Vagina (tissue), 2 donors: ENCODE measurements around the gene RAD51D. TPM values are rescaled to one million over a fixed set of nuclear protein-coding genes. Genes with fewer than 3 reads are reported as not detected.

Experiments used
- DNase-seq, 2 donors: peaks; one replicate each; pipeline ENCODE4 v3.0.0-alpha.2; 2017; ENCODE audit errors: extremely low spot score in 2 of 2
- H3K27ac ChIP-seq: fragments of 200-600 bp; sonication (generic); one replicate; pipeline ENCODE4 v1.5.1; 2019
- H3K27me3 ChIP-seq: fragments of 200-600 bp; sonication (generic); one replicate; pipeline ENCODE4 v1.5.1; 2019
- H3K36me3 ChIP-seq, 2 donors: fragments of 200-600 bp; sonication (generic); one replicate each; pipeline ENCODE4 v1.5.1; 2017 to 2019
- H3K4me1 ChIP-seq: fragments of 200-600 bp; sonication (generic); one replicate; pipeline ENCODE4 v1.5.1; 2019
- H3K4me3 ChIP-seq, 2 donors: fragments of 200-600 bp; sonication (generic); 1 replicate in 1 of 2; 2 replicates in 1 of 2; pipeline ENCODE4 v1.5.1; 2016 to 2019
- H3K9me3 ChIP-seq: fragments of 200-600 bp; sonication (generic); one replicate; pipeline ENCODE4 v1.5.1; 2019
- CTCF ChIP-seq, 3 experiments: fragments of 450-650 bp in 2 of 3; fragments of 200-600 bp in 1 of 3; sonication (generic) in 1 of 3; IDR thresholded peaks; one replicate each; pipeline ENCODE4 v1.5.1; 2017 to 2019; ENCODE audit warnings: antibody characterized with exemption in 3 of 3, mild to moderate bottlenecking in 2 of 3, moderate library complexity in 2 of 3
- POLR2A ChIP-seq, 2 donors: fragments of 450-650 bp; IDR thresholded peaks; one replicate each; pipeline ENCODE4 v1.6.1; 2017; ENCODE audit warnings: antibody characterized with exemption in 2 of 2, mild to moderate bottlenecking in 2 of 2, moderate library complexity in 2 of 2
- POLR2AphosphoS5 ChIP-seq, 2 donors: sonication (generic); formaldehyde crosslinking; IDR thresholded peaks; one replicate each; pipeline ENCODE4 v1.9.0; 2017; ENCODE audit warnings: antibody characterized with exemption in 2 of 2, mild to moderate bottlenecking in 2 of 2, low read depth in 1 of 2; ENCODE audit not compliant: insufficient read depth in 1 of 2
- intact Hi-C: fragments of 100-400 bp; cut with DNase I; formaldehyde crosslinking; loops from one replicate; pipeline ENCODE4 v1.15.1; 2023
- total RNA-seq: library from RNA; depleted of rRNA; stranded (reverse); fragments of >200 nt; gene quantifications from one replicate; pipeline ENCODE4 v1.2.3, GENCODE V29; 2016

The RAD51D gene
- total RNA-seq, 1 donor from 2014 or later = 5.2 TPM

GRCh38 chr17:35065880-35066279 is 53.8 kb downstream of the RAD51D start:
- TF ChIP-seq CTCF (IDR thresholded peaks at IDR 0.05) (no peak), POLR2A (IDR thresholded peaks at IDR 0.05) (no peak), POLR2AphosphoS5 (IDR thresholded peaks at IDR 0.05; ENCODE audit: insufficient read depth in 1 of 2, low read depth in 1 of 2) (no peak)
- Histone ChIP-seq H3K4me3 (no peak overlapping the region), H3K4me1 (peaks cover 25% of the 10 kb centered on the region), H3K27me3 (no peaks in the 10 kb centered on the region), H3K36me3 (no peaks in the 10 kb centered on the region), H3K27ac (no peak overlapping the region), H3K9me3 (no peaks in the 10 kb centered on the region)
- intact Hi-C loops = no loop called here
- no peak for DNase-seq

GRCh38 chr17:35064516-35065215 is 55.0 kb downstream of the RAD51D start:
- peak overlapping the region; percentile 88 for H3K27ac ChIP-seq
- intact Hi-C loops = no loop called here
- H3K4me1 ChIP-seq = peaks cover 25% of the 10 kb centered on the region
- no peaks in the 10 kb centered on the region for H3K27me3 ChIP-seq
- no peak overlapping the region for H3K4me3 ChIP-seq
- no peak for TF ChIP-seq CTCF (IDR thresholded peaks at IDR 0.05)
- TF ChIP-seq POLR2AphosphoS5 (IDR thresholded peaks at IDR 0.05; ENCODE audit: insufficient read depth in 1 of 2, low read depth in 1 of 2) = no peak
- TF ChIP-seq POLR2A (IDR thresholded peaks at IDR 0.05) = no peak
- no peaks in the 10 kb centered on the region for H3K9me3 ChIP-seq
- H3K36me3 ChIP-seq = no peaks in the 10 kb centered on the region
- no peak for DNase-seq

- peak within 1 kb of the TSS; percentile 17 to 27 for H3K4me3 ChIP-seq
- peak in 1 of 3 experiments; percentile 16 for TF ChIP-seq CTCF (IDR thresholded peaks at IDR 0.05)
- TF ChIP-seq POLR2AphosphoS5 (IDR thresholded peaks at IDR 0.05; ENCODE audit: insufficient read depth in 1 of 2, low read depth in 1 of 2) = peak; percentile 44 to 91
- no peak for TF ChIP-seq POLR2A (IDR thresholded peaks at IDR 0.05)
- no peaks in the 10 kb centered on the region for H3K9me3 ChIP-seq
- H3K27me3 ChIP-seq = no peaks in the 10 kb centered on the region
- H3K36me3 ChIP-seq = no peaks in the 10 kb centered on the region
- H3K4me1 ChIP-seq = peaks cover 25% of the 10 kb centered on the region
- DNase-seq = peak; percentile 97 to 98
- peak within 1 kb of the TSS; percentile 88 for H3K27ac ChIP-seq
- intact Hi-C loops = no loop called here
These were observed 56.0 kb downstream of the RAD51D start, which contains the start of gene RFFL for GRCh38 chr17:35063514-35064223. Gene RFFL (minus strand): TSS chr17:35063707. CDS start chr17:35026553, 37,154 bp downstream.

- H3K4me3 ChIP-seq = no peak overlapping the region
- no peak for DNase-seq
- H3K36me3 ChIP-seq = no peaks in the 10 kb centered on the region
- H3K27me3 ChIP-seq = no peaks in the 10 kb centered on the region
- H3K4me1 ChIP-seq = peaks cover 25% of the 10 kb centered on the region
- intact Hi-C loops = no loop called here
- no peaks in the 10 kb centered on the region for H3K9me3 ChIP-seq
- TF ChIP-seq CTCF (IDR thresholded peaks at IDR 0.05) (no peak), POLR2A (IDR thresholded peaks at IDR 0.05) (no peak), POLR2AphosphoS5 (IDR thresholded peaks at IDR 0.05; ENCODE audit: insufficient read depth in 1 of 2, low read depth in 1 of 2) (no peak)
- H3K27ac ChIP-seq = no peak overlapping the region
These were observed 57.4 kb downstream of the RAD51D start for GRCh38 chr17:35062308-35062707.
